Common myeloid progenitor, CD34-positive (primary cell): ENCODE measurements around the gene TGM2.
"Not testable (repeated sequence)": the region's sequence is repeated elsewhere in the genome, so short reads cannot be mapped to it uniquely, and the experiment has no call there.

Experiments used
- CTCF ChIA-PET: fragments of 350-600 bp; sonication (Branson Sonifier 250); formaldehyde crosslinking; loops from one replicate; lab custom pipeline; 2021; ENCODE audit warnings: antibody characterized with exemption; lab: Charles Lee
- POLR2A ChIA-PET: fragments of 350-600 bp; sonication (Branson Sonifier 250); formaldehyde crosslinking; loops from one replicate; lab custom pipeline; 2021; ENCODE audit warnings: antibody characterized with exemption; lab: Charles Lee
- DNase-seq, 3 donors: peaks; one replicate each; pipeline versions ENCODE4 v3.0.0 to v3.0.0-alpha.2; 2013
- H3K27ac ChIP-seq, 2 experiments: 1 replicate in 1 of 2; 2 replicates in 1 of 2; pipeline ENCODE4 v1.7.0; 2013; ENCODE audit warnings: inconsistent platforms in 2 of 2, low read length in 2 of 2, mild to moderate bottlenecking in 2 of 2, low read depth in 1 of 2, moderate library complexity in 1 of 2; ENCODE audit not compliant: severe bottlenecking in 2 of 2, insufficient read depth in 1 of 2, poor library complexity in 1 of 2
- H3K27me3 ChIP-seq, 5 experiments: replicated peaks in 2 of 5; 1 replicate in 3 of 5; 2 replicates in 2 of 5; pipeline versions ENCODE4 v1.6.1 to v1.7.0; 2013; ENCODE audit warnings: low read length in 4 of 5, mild to moderate bottlenecking in 2 of 5, moderate library complexity in 2 of 5, inconsistent platforms in 1 of 5; ENCODE audit not compliant: insufficient read depth in 5 of 5, control insufficient read depth in 4 of 5
- H3K36me3 ChIP-seq, 4 experiments: 1 replicate in 2 of 4; 2 replicates in 2 of 4; pipeline versions ENCODE4 v1.6.1 to v1.7.0; 2013; ENCODE audit warnings: low read length in 3 of 4, control low read depth in 1 of 4, mild to moderate bottlenecking in 1 of 4; ENCODE audit not compliant: control insufficient read depth in 4 of 4, insufficient read depth in 4 of 4
- H3K4me1 ChIP-seq, 4 experiments: 1 replicate in 3 of 4; 2 replicates in 1 of 4; pipeline versions ENCODE4 v1.6.1 to v1.7.1; 2013; ENCODE audit warnings: low read length in 3 of 4, mild to moderate bottlenecking in 3 of 4, control low read depth in 1 of 4, inconsistent platforms in 1 of 4, moderate library complexity in 1 of 4; ENCODE audit not compliant: control insufficient read depth in 4 of 4, insufficient read depth in 4 of 4; ENCODE audit errors: control extremely low read depth in 1 of 4
- H3K4me3 ChIP-seq, 7 experiments: 1 replicate in 4 of 7; 2 replicates in 3 of 7; pipeline versions ENCODE4 v1.5.1 to v1.7.0; 2013; ENCODE audit warnings: mild to moderate bottlenecking in 7 of 7, low read length in 6 of 7, moderate library complexity in 6 of 7, inconsistent platforms in 2 of 7, low read depth in 2 of 7, control low read depth in 1 of 7; ENCODE audit not compliant: insufficient read depth in 4 of 7, control insufficient read depth in 1 of 7; ENCODE audit errors: extremely low read depth in 1 of 7
- H3K9me3 ChIP-seq, 5 experiments: 1 replicate in 4 of 5; 2 replicates in 1 of 5; pipeline versions ENCODE4 v1.6.1 to v1.7.1; 2013; ENCODE audit warnings: low read length in 4 of 5, mild to moderate bottlenecking in 2 of 5, inconsistent platforms in 1 of 5, low read depth in 1 of 5, moderate library complexity in 1 of 5; ENCODE audit not compliant: control insufficient read depth in 4 of 5, insufficient read depth in 2 of 5; ENCODE audit errors: control extremely low read depth in 1 of 5
- WGBS: methylation state at CpG from one replicate; pipeline ENCODE4 v1.1.5; 2013; ENCODE audit not compliant: insufficient coverage; 5-methylcytosine and 5-hydroxymethylcytosine counted together

The TGM2 gene

GRCh38 chr20:38109591-38110524 is 55.2 kb downstream of the TGM2 start:
- POLR2A ChIA-PET, result no interaction called here
- DNase-seq, result no peak
- peaks cover 0 to 8% (median 4%) of the 10 kb centered on the region in 4 experiments for H3K4me1 ChIP-seq
- H3K9me3 ChIP-seq, result no peaks in the 10 kb centered on the region
- H3K27me3 ChIP-seq, result no peaks in the 10 kb centered on the region
- no peak overlapping the region for H3K4me3 ChIP-seq
- CTCF ChIA-PET, result interaction anchor here (0.8 to 1.6 kb wide), 4 partner anchors 11 to 112 kb away, joined by 3 to 4 read pairs (median 3); no protein-coding TSS in a partner anchor
- H3K27ac ChIP-seq, result no peak overlapping the region
- H3K36me3 ChIP-seq, result no peaks in the 10 kb centered on the region
- WGBS, result 94% methylated on average over 7 of the region's 8 CpGs

GRCh38 chr20:38108986-38109541 is 56.0 kb downstream of the TGM2 start:
- H3K27ac ChIP-seq, result no peak overlapping the region

GRCh38 chr20:38108438-38108985 is 56.6 kb downstream of the TGM2 start:
- DNase-seq, result no peak
- H3K27me3 ChIP-seq, result no peaks in the 10 kb centered on the region
- no peaks in the 10 kb centered on the region for H3K9me3 ChIP-seq
- CTCF ChIA-PET, result no interaction called here
- no peak overlapping the region for H3K27ac ChIP-seq
- H3K4me1 ChIP-seq, result peaks cover 0 to 3% (median under 1%) of the 10 kb centered on the region in 4 experiments
- POLR2A ChIA-PET, result no interaction called here
- no peak overlapping the region for H3K4me3 ChIP-seq
- WGBS, result 100% methylated on average over 1 of the region's 4 CpGs
- H3K36me3 ChIP-seq, result no peaks in the 10 kb centered on the region

More at GRCh38 chr20:38108986-38109541, 56.0 kb downstream of the TGM2 start:
- POLR2A ChIA-PET, result no interaction called here
- CTCF ChIA-PET, result interaction anchor here (0.8 to 1.2 kb wide), 2 partner anchors 10 to 112 kb away, joined by 3 read pairs; no protein-coding TSS in a partner anchor
- Histone ChIP-seq H3K27me3 (no peaks in the 10 kb centered on the region), H3K4me3 (no peak overlapping the region), H3K36me3 (no peaks in the 10 kb centered on the region), H3K4me1 (peaks cover 0 to 8% (median 4%) of the 10 kb centered on the region in 4 experiments), H3K9me3 (no peaks in the 10 kb centered on the region)
- 91% methylated on average over 2 of the region's 3 CpGs for WGBS
- DNase-seq, result no peak

- DNase-seq, H3K4me3 ChIP-seq, POLR2A ChIA-PET, CTCF ChIA-PET, H3K27ac ChIP-seq, H3K9me3 ChIP-seq, H3K27me3 ChIP-seq, H3K4me1 ChIP-seq, H3K36me3 ChIP-seq: not testable (repeated sequence)
- 100% methylated on average over 4 of the region's 7 CpGs for WGBS
Observed at GRCh38 chr20:38107916-38108315, 57.2 kb downstream of the TGM2 start.

- CTCF ChIA-PET, H3K4me1 ChIP-seq, H3K27me3 ChIP-seq, H3K36me3 ChIP-seq, H3K9me3 ChIP-seq, H3K4me3 ChIP-seq, H3K27ac ChIP-seq, POLR2A ChIA-PET, DNase-seq: not testable (repeated sequence)
- WGBS, result no CpG with 5 or more reads among the region's 1 CpG
Observed at GRCh38 chr20:38107386-38107785, 57.7 kb downstream of the TGM2 start.

GRCh38 chr20:38106461-38106860 is 58.6 kb downstream of the TGM2 start:
- Histone ChIP-seq H3K27ac (no peak overlapping the region), H3K36me3 (no peaks in the 10 kb centered on the region), H3K4me3 (no peak overlapping the region), H3K4me1 (no peaks in the 10 kb centered on the region), H3K27me3 (no peaks in the 10 kb centered on the region), H3K9me3 (no peaks in the 10 kb centered on the region)
- POLR2A ChIA-PET, result no interaction called here
- WGBS, result 94% methylated on average over 3 of the region's 5 CpGs
- no peak for DNase-seq
- CTCF ChIA-PET, result no interaction called here

- ChIA-PET CTCF (interaction anchor here (0.8 to 1.1 kb wide), 2 partner anchors 117 to 119 kb away, joined by 3 to 4 read pairs; no protein-coding TSS in a partner anchor), POLR2A (no interaction called here)
- H3K4me1 ChIP-seq, result no peaks in the 10 kb centered on the region
Observed at GRCh38 chr20:38104285-38104684, 60.8 kb downstream of the TGM2 start.

More at GRCh38 chr20:38104285-38104684, 60.8 kb downstream of the TGM2 start:
- no peak for DNase-seq
- H3K9me3 ChIP-seq, result no peaks in the 10 kb centered on the region
- H3K4me3 ChIP-seq, result no peak overlapping the region
- no CpG with 5 or more reads among the region's 1 CpG for WGBS
- H3K27me3 ChIP-seq, result no peaks in the 10 kb centered on the region
- no peaks in the 10 kb centered on the region for H3K36me3 ChIP-seq
- H3K27ac ChIP-seq, result no peak overlapping the region
